Measurements from ENCODE around the gene NT5C2. TPM values are rescaled to one million over a fixed set of nuclear protein-coding genes. Genes with fewer than 3 reads are reported as not detected.
"Not testable (repeated sequence)": the region's sequence is repeated elsewhere in the genome, so short reads cannot be mapped to it uniquely, and the experiment has no call there.

The NT5C2 gene
- polyA plus RNA-seq, 3 donors = 68.6 to 116 (median 81.8) TPM

GRCh38 chr10:103177123-103177522 lies 15.9 kb downstream of the NT5C2 start:
- Mint-ChIP-seq H3K9me3 (no peaks in the 10 kb centered on the region), H3K36me3 (peaks cover 48 to 77% of the 10 kb centered on the region in 2 donors), H3K27me3 (ENCODE audit: low read depth in 3 of 3) (peaks cover 0 to 1% (median 0%) of the 10 kb centered on the region in 3 donors), H3K27ac (peak overlapping the region in 6 of 7 donors; percentile 27 to 73 (median 44)), H3K4me3 (no peak overlapping the region), H3K4me1 (peaks cover 35% of the 10 kb centered on the region)
- Histone ChIP-seq H3K27ac (ENCODE audit: low read depth in 1 of 2, low read length in 2 of 2) (peak overlapping the region in 1 of 2 donors; percentile 68), H3K27me3 (ENCODE audit: control insufficient read depth in 2 of 2, insufficient read depth in 2 of 2, low read length in 2 of 2) (no peaks in the 10 kb centered on the region), H3K9me3 (replicated peaks in 1 of 2; ENCODE audit: control insufficient read depth in 1 of 2, insufficient read depth in 1 of 2, low read length in 2 of 2) (no peaks in the 10 kb centered on the region), H3K79me2 (ENCODE audit: insufficient read depth, low read length) (peaks cover 98% of the 10 kb centered on the region), H3K4me3 (replicated peaks in 1 of 3; ENCODE audit: low read depth in 2 of 3, low read length in 3 of 3) (no peak overlapping the region), H3K9ac (ENCODE audit: insufficient read depth, low read length, poor library complexity, severe bottlenecking) (no peak overlapping the region), H2AFZ (ENCODE audit: insufficient read depth, low read depth, low read length, poor library complexity, severe bottlenecking) (no peak overlapping the region), H3K4me2 (replicated peaks; ENCODE audit: extremely low read depth, low read length, poor library complexity, severe bottlenecking) (no peak overlapping the region), H3K36me3 (replicated peaks in 1 of 2; ENCODE audit: control insufficient read depth in 1 of 2, insufficient read depth in 2 of 2, low read length in 2 of 2) (peaks cover 69 to 76% of the 10 kb centered on the region in 2 donors), H4K20me1 (ENCODE audit: insufficient read depth, low read length) (peaks cover 90% of the 10 kb centered on the region), H3K4me1 (ENCODE audit: control insufficient read depth in 1 of 2, insufficient read depth in 2 of 2, low read length in 2 of 2) (peaks cover 21 to 31% of the 10 kb centered on the region in 2 donors)
- intact Hi-C loops (cut with micrococcal nuclease) = no loop called here
- TF ChIP-seq CTCF (IDR thresholded peaks at IDR 0.05) = no peak
- peak in 1 of 3 donors; percentile 20 for DNase-seq
- no CpG with 5 or more reads among the region's 1 CpG for WGBS (ENCODE audit: insufficient coverage)

- H3K27ac ChIP-seq (ENCODE audit: low read depth in 1 of 2, low read length in 2 of 2) = peak overlapping the region in 1 of 2 donors; percentile 54
- peak overlapping the region in 5 of 7 donors; percentile 15 to 65 (median 40) for H3K27ac Mint-ChIP-seq
- H3K27me3 ChIP-seq (ENCODE audit: control insufficient read depth in 2 of 2, insufficient read depth in 2 of 2, low read length in 2 of 2) = no peaks in the 10 kb centered on the region
- WGBS (ENCODE audit: insufficient coverage) = 94% methylated on average over 9 of the region's 11 CpGs
- H4K20me1 ChIP-seq (ENCODE audit: insufficient read depth, low read length) = peaks cover 89% of the 10 kb centered on the region
- H3K4me3 Mint-ChIP-seq = no peak overlapping the region
- no peaks in the 10 kb centered on the region for H3K9me3 Mint-ChIP-seq
- no peak overlapping the region for H3K9ac ChIP-seq (ENCODE audit: insufficient read depth, low read length, poor library complexity, severe bottlenecking)
- no peaks in the 10 kb centered on the region for H3K27me3 Mint-ChIP-seq (ENCODE audit: low read depth in 3 of 3)
- H3K36me3 ChIP-seq (replicated peaks in 1 of 2; ENCODE audit: control insufficient read depth in 1 of 2, insufficient read depth in 2 of 2, low read length in 2 of 2) = peaks cover 80 to 86% of the 10 kb centered on the region in 2 donors
- DNase-seq = no peak
- no peak overlapping the region for H3K4me2 ChIP-seq (replicated peaks; ENCODE audit: extremely low read depth, low read length, poor library complexity, severe bottlenecking)
- peaks cover 22% of the 10 kb centered on the region for H3K4me1 Mint-ChIP-seq
- H3K4me3 ChIP-seq (replicated peaks in 1 of 3; ENCODE audit: low read depth in 2 of 3, low read length in 3 of 3) = no peak overlapping the region
- no peak for TF ChIP-seq CTCF (IDR thresholded peaks at IDR 0.05)
- intact Hi-C loops (cut with micrococcal nuclease) = no loop called here
- peaks cover 97% of the 10 kb centered on the region for H3K79me2 ChIP-seq (ENCODE audit: insufficient read depth, low read length)
- H3K9me3 ChIP-seq (replicated peaks in 1 of 2; ENCODE audit: control insufficient read depth in 1 of 2, insufficient read depth in 1 of 2, low read length in 2 of 2) = no peaks in the 10 kb centered on the region
- peaks cover 8 to 17% of the 10 kb centered on the region in 2 donors for H3K4me1 ChIP-seq (ENCODE audit: control insufficient read depth in 1 of 2, insufficient read depth in 2 of 2, low read length in 2 of 2)
- H3K36me3 Mint-ChIP-seq = peaks cover 52 to 85% of the 10 kb centered on the region in 2 donors
- no peak overlapping the region for H2AFZ ChIP-seq (ENCODE audit: insufficient read depth, low read depth, low read length, poor library complexity, severe bottlenecking)
Measured at GRCh38 chr10:103175580-103176285, 17.3 kb downstream of the NT5C2 start.

GRCh38 chr10:103174324-103174723 lies 18.7 kb downstream of the NT5C2 start:
- H3K4me1 ChIP-seq (ENCODE audit: control insufficient read depth in 1 of 2, insufficient read depth in 2 of 2, low read length in 2 of 2) = peaks cover 7 to 13% of the 10 kb centered on the region in 2 donors
- peaks cover 78 to 86% of the 10 kb centered on the region in 2 donors for H3K36me3 ChIP-seq (replicated peaks in 1 of 2; ENCODE audit: control insufficient read depth in 1 of 2, insufficient read depth in 2 of 2, low read length in 2 of 2)
- H4K20me1 ChIP-seq (ENCODE audit: insufficient read depth, low read length) = peaks cover 89% of the 10 kb centered on the region
- DNase-seq; H3K9ac ChIP-seq (ENCODE audit: insufficient read depth, low read length, poor library complexity, severe bottlenecking); H3K4me3 Mint-ChIP-seq; H3K27me3 ChIP-seq (ENCODE audit: control insufficient read depth in 2 of 2, insufficient read depth in 2 of 2, low read length in 2 of 2); H3K9me3 Mint-ChIP-seq; H2AFZ ChIP-seq (ENCODE audit: insufficient read depth, low read depth, low read length, poor library complexity, severe bottlenecking); H3K9me3 ChIP-seq (replicated peaks in 1 of 2; ENCODE audit: control insufficient read depth in 1 of 2, insufficient read depth in 1 of 2, low read length in 2 of 2); H3K4me3 ChIP-seq (replicated peaks in 1 of 3; ENCODE audit: low read depth in 2 of 3, low read length in 3 of 3); H3K27ac Mint-ChIP-seq; H3K27me3 Mint-ChIP-seq (ENCODE audit: low read depth in 3 of 3); H3K27ac ChIP-seq (ENCODE audit: low read depth in 1 of 2, low read length in 2 of 2); H3K4me2 ChIP-seq (replicated peaks; ENCODE audit: extremely low read depth, low read length, poor library complexity, severe bottlenecking); intact Hi-C loops (cut with micrococcal nuclease): not testable (repeated sequence)
- Mint-ChIP-seq H3K36me3 (peaks cover 46 to 84% of the 10 kb centered on the region in 2 donors), H3K4me1 (peaks cover 15% of the 10 kb centered on the region)
- peaks cover 97% of the 10 kb centered on the region for H3K79me2 ChIP-seq (ENCODE audit: insufficient read depth, low read length)
- no CpG with 5 or more reads among the region's 2 CpGs for WGBS (ENCODE audit: insufficient coverage)

Measured in CD14-positive monocyte (primary cell).